Endothelial cell of umbilical vein (primary cell): ENCODE results near the gene DNAH11. TPM values are rescaled to one million over a fixed set of nuclear protein-coding genes. Genes with fewer than 3 reads are reported as not detected.

ENCODE experiments used
- BruUV-seq: library from RNA; stranded (reverse); fragments of 400-500 nt; replicated peaks from 2 replicates; lab custom pipeline; 2021; lab: Mats Ljungman, UMichigan
- CTCF ChIA-PET: fragments of 300-600, 350-600 bp; sonication (Branson Sonifier 250); formaldehyde crosslinking; loops from one replicate; lab custom pipeline; 2021; ENCODE audit warnings: antibody characterized with exemption, inconsistent platforms; lab: Charles Lee
- POLR2A ChIA-PET: fragments of 300-600, 350-600 bp; sonication (Branson Sonifier 250); formaldehyde crosslinking; loops from one replicate; lab custom pipeline; 2021; ENCODE audit warnings: antibody characterized with exemption, inconsistent platforms; lab: Charles Lee
- DNase-seq: peaks from one replicate; pipeline ENCODE4 v3.0.0-alpha.2; 2011; ENCODE audit warnings: low read depth, low spot score
- FAIRE-seq: peaks from 2 replicates; lab custom pipeline; 2011; peaks lifted over from hg19 to GRCh38; lab: Jason Lieb, UNC
- H2AFZ ChIP-seq: 2 replicates; pipeline ENCODE4 v1.6.0; 2012; ENCODE audit warnings: low read depth, low read length, control low read depth, inconsistent platforms
- H3K27ac ChIP-seq: 2 replicates; pipeline ENCODE4 v1.5.1; 2011; ENCODE audit warnings: low read depth, mild to moderate bottlenecking, control low read depth, low read length, moderate library complexity; ENCODE audit not compliant: insufficient read depth
- H3K27me3 ChIP-seq, 2 experiments: 2 replicates each; pipeline versions ENCODE4 v1.6.0 to v1.6.1; 2011; ENCODE audit warnings: low read length in 2 of 2, mixed read lengths in 1 of 2; ENCODE audit not compliant: control insufficient read depth in 2 of 2, insufficient read depth in 2 of 2
- H3K36me3 ChIP-seq, 2 experiments: 2 replicates in 1 of 2; 3 replicates in 1 of 2; pipeline ENCODE4 v1.5.1; 2011; ENCODE audit warnings: low read length in 2 of 2, mild to moderate bottlenecking in 1 of 2, moderate library complexity in 1 of 2; ENCODE audit not compliant: control insufficient read depth in 2 of 2, insufficient read depth in 2 of 2; ENCODE audit errors: extremely low read depth in 1 of 2
- H3K4me1 ChIP-seq: 3 replicates; pipeline ENCODE4 v1.5.1; 2011; ENCODE audit warnings: mild to moderate bottlenecking, low read length; ENCODE audit not compliant: control insufficient read depth, insufficient read depth; ENCODE audit errors: extremely low read depth
- H3K4me2 ChIP-seq: 2 replicates; pipeline ENCODE4 v1.6.1; 2011; ENCODE audit warnings: low read length, control low read depth, mixed read lengths; ENCODE audit not compliant: insufficient read depth
- H3K4me3 ChIP-seq, 3 experiments: fragments of 200-600 bp in 1 of 3; sonication (generic), shearing (Covaris generic) in 1 of 3; replicated peaks in 1 of 3; 2 replicates each; pipeline ENCODE4 v1.5.1; 2011 to 2016; ENCODE audit warnings: control low read depth in 3 of 3, low read length in 3 of 3, mild to moderate bottlenecking in 2 of 3, inconsistent platforms in 1 of 3, low read depth in 1 of 3, moderate library complexity in 1 of 3; ENCODE audit not compliant: insufficient read depth in 1 of 3
- H3K79me2 ChIP-seq: 2 replicates; pipeline ENCODE4 v1.6.0; 2012; ENCODE audit warnings: low read length, inconsistent platforms; ENCODE audit not compliant: control insufficient read depth, insufficient read depth
- H3K9ac ChIP-seq: replicated peaks from 2 replicates; pipeline ENCODE3; 2011; ENCODE audit warnings: low read length, control low read depth; ENCODE audit not compliant: insufficient read depth; ENCODE audit errors: extremely low read depth
- H3K9me1 ChIP-seq: replicated peaks from 3 replicates; pipeline ENCODE4 v1.6.0; 2011; ENCODE audit warnings: mild to moderate bottlenecking, low read length; ENCODE audit not compliant: control insufficient read depth, insufficient read depth; ENCODE audit errors: extremely low read depth
- H3K9me3 ChIP-seq: replicated peaks from 2 replicates; pipeline ENCODE4 v1.5.1; 2012; ENCODE audit warnings: low read length, inconsistent platforms; ENCODE audit not compliant: control insufficient read depth, insufficient read depth
- H4K20me1 ChIP-seq: replicated peaks from 2 replicates; pipeline ENCODE3; 2011; ENCODE audit warnings: mild to moderate bottlenecking, low read length; ENCODE audit not compliant: control insufficient read depth, insufficient read depth; ENCODE audit errors: extremely low read depth
- EZH2 ChIP-seq: IDR thresholded peaks from 2 replicates; pipeline ENCODE4 v1.6.1; 2012; ENCODE audit warnings: borderline replicate concordance, low read depth, mild to moderate bottlenecking, moderate library complexity, low read length, inconsistent platforms; ENCODE audit not compliant: severe bottlenecking
- FOS ChIP-seq: IDR thresholded peaks from 2 replicates; pipeline ENCODE4 v1.6.1; 2011; ENCODE audit warnings: mild to moderate bottlenecking, low read length, moderate library complexity, borderline replicate concordance; ENCODE audit not compliant: insufficient read depth
- GATA2 ChIP-seq: IDR thresholded peaks from 2 replicates; pipeline ENCODE4 v1.7.0; 2011; ENCODE audit warnings: low read depth, mild to moderate bottlenecking, moderate library complexity, mixed read lengths, low read length; ENCODE audit not compliant: insufficient read length, insufficient read depth
- JUN ChIP-seq: IDR thresholded peaks from 2 replicates; pipeline ENCODE4 v1.6.1; 2011; ENCODE audit warnings: borderline replicate concordance, low read depth; ENCODE audit not compliant: insufficient read length, insufficient read depth
- MYC ChIP-seq: IDR thresholded peaks from one replicate; pipeline ENCODE4 v1.6.1; 2011; ENCODE audit warnings: mild to moderate bottlenecking, low read depth, low read length
- POLR2A ChIP-seq: IDR thresholded peaks from 2 replicates; pipeline ENCODE4 v1.6.1; 2012; ENCODE audit warnings: low read depth, mild to moderate bottlenecking, control low read depth, low read length
- POLR2AphosphoS5 ChIP-seq: IDR thresholded peaks from 2 replicates; pipeline ENCODE4 v1.6.1; 2012; ENCODE audit warnings: low read depth, mild to moderate bottlenecking, control low read depth, low read length, moderate library complexity; ENCODE audit not compliant: insufficient read depth
- dilution Hi-C: fragments of 300-500 bp; cut with MboI; formaldehyde crosslinking; loops from one replicate; pipeline ENCODE4 v1.15.0; 2019; ENCODE audit warnings: low sequenced_read_pairs; ENCODE audit not compliant: extremely low pct_ligation_motif_present
- intact Hi-C: fragments of 100-400 bp; cut with micrococcal nuclease; formaldehyde crosslinking; loops from one replicate; pipeline ENCODE4 v1.10.0; 2022
- polyA plus RNA-seq, 4 experiments: library from polyadenylated mRNA; depleted of rRNA in 3 of 4; stranded (reverse) in 3 of 4; unstranded in 1 of 4; fragments of >200 nt; gene quantifications; 2 replicates each; pipeline versions ENCODE4 v1.2.1 to v1.2.3, GENCODE V29; 2011 to 2012; ENCODE audit warnings: missing spikeins in 1 of 4
- total RNA-seq: library from RNA; stranded (reverse); gene quantifications from 2 replicates; pipeline ENCODE4 v1.2.3, GENCODE V29; 2021
- TF ChIP-seq, protein P1 (sequence below), 2 donors: IDR thresholded peaks; 1 replicate in 1 of 2; 2 replicates in 1 of 2; pipeline ENCODE4 v1.5.1; 2011; ENCODE audit warnings: low read length in 2 of 2, mild to moderate bottlenecking in 2 of 2, moderate library complexity in 2 of 2, control low read depth in 1 of 2, inconsistent platforms in 1 of 2, low read depth in 1 of 2; ENCODE audit not compliant: insufficient read depth in 1 of 2; ENCODE audit errors: extremely low read depth in 1 of 2
- TF ChIP-seq, protein P2 (sequence below): IDR thresholded peaks from 2 replicates; pipeline ENCODE4 v1.6.1; 2011; ENCODE audit not compliant: insufficient read depth, insufficient read length

Gene DNAH11
- total and polyA plus RNA-seq, 2 donors (not counting 3 experiments of a cell fraction or from before 2014, with no cell fraction given): 0.69 to 0.91 TPM

DNA sequence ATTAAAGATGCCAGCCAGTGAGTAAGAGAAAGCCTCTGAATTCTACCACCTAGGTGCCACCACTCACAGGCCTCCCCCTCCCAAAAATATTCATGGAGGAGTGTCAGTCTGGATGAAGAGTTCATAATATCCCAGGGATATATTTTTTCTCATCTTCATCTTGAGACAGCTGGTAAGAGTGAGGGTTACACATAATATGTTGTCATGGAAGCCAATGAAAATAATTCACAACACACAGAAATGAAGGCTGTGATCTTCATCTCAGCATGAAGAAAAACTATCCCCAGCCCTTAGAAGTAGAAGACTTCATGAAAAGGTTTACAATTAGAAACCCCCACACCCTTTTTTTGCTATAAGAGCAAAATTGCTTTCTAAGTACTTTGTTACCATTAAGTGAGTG is 175.6 kb downstream of the DNAH11 start:
- POLR2A ChIA-PET: no interaction called here

More for the DNA sequence above, 175.6 kb downstream of the DNAH11 start:
- Histone ChIP-seq H3K9me1 (no peaks in the 10 kb centered on the region), H3K27me3 (no peaks in the 10 kb centered on the region), H3K9me3 (no peaks in the 10 kb centered on the region), H3K9ac (no peak overlapping the region), H2AFZ (no peak overlapping the region), H3K4me1 (no peaks in the 10 kb centered on the region), H3K79me2 (no peaks in the 10 kb centered on the region), H3K4me2 (no peak overlapping the region), H4K20me1 (no peaks in the 10 kb centered on the region), H3K27ac (no peak overlapping the region), H3K36me3 (no peaks in the 10 kb centered on the region), H3K4me3 (no peak overlapping the region)
- TF ChIP-seq, protein P1, sequence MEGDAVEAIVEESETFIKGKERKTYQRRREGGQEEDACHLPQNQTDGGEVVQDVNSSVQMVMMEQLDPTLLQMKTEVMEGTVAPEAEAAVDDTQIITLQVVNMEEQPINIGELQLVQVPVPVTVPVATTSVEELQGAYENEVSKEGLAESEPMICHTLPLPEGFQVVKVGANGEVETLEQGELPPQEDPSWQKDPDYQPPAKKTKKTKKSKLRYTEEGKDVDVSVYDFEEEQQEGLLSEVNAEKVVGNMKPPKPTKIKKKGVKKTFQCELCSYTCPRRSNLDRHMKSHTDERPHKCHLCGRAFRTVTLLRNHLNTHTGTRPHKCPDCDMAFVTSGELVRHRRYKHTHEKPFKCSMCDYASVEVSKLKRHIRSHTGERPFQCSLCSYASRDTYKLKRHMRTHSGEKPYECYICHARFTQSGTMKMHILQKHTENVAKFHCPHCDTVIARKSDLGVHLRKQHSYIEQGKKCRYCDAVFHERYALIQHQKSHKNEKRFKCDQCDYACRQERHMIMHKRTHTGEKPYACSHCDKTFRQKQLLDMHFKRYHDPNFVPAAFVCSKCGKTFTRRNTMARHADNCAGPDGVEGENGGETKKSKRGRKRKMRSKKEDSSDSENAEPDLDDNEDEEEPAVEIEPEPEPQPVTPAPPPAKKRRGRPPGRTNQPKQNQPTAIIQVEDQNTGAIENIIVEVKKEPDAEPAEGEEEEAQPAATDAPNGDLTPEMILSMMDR (IDR thresholded peaks at IDR 0.05; ENCODE audit: extremely low read depth in 1 of 2, insufficient read depth in 1 of 2, low read depth in 1 of 2, low read length in 2 of 2): no peak
- TF ChIP-seq FOS: no peak
- TF ChIP-seq EZH2: no peak
- no peak for TF ChIP-seq POLR2A
- no peak for TF ChIP-seq GATA2
- TF ChIP-seq MYC: no peak
- TF ChIP-seq JUN: no peak
- TF ChIP-seq POLR2AphosphoS5: no peak
- TF ChIP-seq, protein P2, sequence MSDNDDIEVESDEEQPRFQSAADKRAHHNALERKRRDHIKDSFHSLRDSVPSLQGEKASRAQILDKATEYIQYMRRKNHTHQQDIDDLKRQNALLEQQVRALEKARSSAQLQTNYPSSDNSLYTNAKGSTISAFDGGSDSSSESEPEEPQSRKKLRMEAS: no peak
- CTCF ChIA-PET: no interaction called here
- intact Hi-C loops (no loop called here), dilution Hi-C loops (no loop called here)
- FAIRE-seq (no peak), DNase-seq (no peak)
- BruUV-seq: no TSS peak
